HG03342 (cell line): ENCODE measurements around the gene SYT7.
A peak's percentile ranks its signal among the peaks of the same experiment; 100 is the strongest.

ENCODE experiments used
- ATAC-seq: cut with Tn5 transposase; IDR thresholded peaks from one replicate; pipeline ENCODE4 v1.9.1; 2021; ENCODE audit warnings: mild to moderate bottlenecking, moderate library complexity; ENCODE audit not compliant: unreplicated experiment

SYT7 gene

DNA sequence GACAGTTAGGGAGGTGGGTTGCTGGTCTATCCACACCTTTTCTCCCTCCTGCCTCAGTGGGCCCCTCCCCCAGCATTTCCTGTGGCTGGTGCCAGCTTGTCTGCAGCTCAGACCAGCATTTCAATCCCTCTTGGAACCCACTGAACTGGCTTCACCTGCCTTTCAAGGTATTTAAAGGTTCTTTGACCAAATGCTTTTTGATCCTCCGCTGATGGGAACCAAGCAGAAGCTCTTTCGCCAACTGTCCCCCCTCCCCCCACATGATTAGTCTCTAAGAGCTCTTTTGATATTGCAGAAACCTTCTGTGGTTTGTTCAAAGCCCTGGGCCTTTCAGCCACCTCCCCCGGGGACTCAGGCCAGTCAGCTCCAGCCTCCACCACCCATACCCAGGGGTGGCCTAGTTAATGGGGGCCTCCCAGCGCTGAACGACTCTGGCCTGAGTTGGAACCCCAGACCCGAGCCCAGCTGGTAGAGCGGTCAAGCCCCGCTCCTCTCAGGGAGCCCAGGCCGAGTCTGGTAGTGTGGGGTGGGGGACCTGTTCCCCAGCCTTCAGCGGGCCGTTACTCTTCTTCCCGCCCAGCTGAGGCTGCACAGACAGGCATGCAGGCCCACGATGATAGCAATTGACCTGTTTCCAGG, 6.0 kb upstream of the SYT7 start:
- ATAC-seq: no peak

- no peak for ATAC-seq
Measured at GRCh38 chr11:61585115-61585514, 4.2 kb upstream of the SYT7 start.

DNA sequence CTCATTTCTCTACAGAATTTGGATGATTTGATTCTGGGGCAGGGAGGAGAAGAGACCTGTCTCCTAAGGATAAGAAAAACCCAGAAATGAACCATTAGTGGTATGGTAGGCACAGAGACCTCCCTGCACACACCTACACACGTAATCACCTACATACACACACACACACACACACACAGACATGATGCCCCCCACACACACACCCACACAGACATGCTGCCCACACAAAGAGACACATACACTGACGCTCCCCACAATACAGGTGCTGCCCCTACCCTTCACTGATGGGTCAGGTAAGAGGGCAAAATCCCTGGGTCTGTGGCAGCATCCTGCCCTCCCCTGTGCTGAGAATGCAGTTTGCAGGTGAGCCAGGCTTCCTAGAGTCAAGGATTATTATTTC, 1.1 kb upstream of the SYT7 start:
- no peak for ATAC-seq

DNA sequence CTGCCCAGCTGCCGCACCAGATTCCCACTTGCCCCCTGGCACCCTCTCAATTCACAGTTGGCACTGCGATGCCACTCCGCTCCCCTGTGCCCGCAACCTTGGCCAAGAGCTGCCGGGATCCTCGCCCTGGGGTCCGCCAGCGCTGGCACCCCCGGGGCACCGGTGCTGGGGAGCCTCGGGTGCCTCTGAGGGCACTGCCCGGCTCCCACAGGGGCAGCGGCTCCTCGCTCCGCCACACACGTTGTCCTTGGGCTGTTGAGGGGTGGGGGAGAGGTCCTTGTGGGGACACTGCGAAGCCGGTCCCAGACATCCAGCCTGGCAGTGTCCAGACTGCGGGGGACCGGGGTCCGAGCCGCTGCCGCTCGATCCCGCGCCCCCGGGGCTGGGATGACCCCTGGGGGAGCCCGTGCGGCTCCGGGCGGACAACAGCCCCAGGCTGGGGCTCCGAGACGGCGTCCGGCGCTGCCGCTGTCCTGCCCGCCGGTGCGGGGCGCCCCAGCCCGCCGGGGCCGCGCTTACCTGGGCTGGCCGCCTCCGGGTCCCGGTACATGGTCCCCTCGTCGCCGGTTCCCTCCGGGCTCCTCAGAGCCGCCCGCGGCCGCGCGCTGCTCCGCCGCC, 496 bp downstream of the SYT7 start:
- ATAC-seq: peak; percentile 5

DNA sequence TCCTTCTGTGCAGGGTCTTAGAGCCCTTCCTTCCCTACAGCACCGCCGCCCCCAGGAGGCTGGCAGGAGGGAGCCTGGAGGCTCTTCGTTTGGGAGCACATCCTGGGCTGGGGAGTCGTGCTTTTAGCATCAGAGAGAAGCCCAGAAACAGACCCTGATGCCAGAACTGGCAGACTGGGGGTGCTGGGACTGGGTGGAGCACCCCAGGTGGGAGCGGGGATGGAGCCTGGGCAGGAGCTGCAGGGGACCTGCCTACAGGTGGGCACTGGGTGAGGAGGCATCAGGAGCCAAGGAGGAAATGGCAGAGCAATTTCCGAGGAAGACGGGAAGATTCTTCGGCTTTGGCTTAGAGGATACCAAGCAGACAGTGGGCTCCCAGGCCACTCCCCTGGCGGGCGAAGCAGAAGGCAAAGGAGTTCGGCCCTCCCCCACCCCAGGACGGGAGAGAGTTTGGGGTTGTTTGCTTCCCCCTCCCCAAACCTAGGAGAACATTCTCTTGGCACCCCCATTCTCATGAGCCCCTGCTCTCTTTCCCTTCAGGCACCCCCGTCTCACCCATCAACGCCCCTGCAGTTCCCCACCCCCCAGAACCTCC, 1.1 kb downstream of the SYT7 start:
- ATAC-seq: no peak

GRCh38 chr11:61578819-61579675, 1.8 kb downstream of the SYT7 start:
- no peak for ATAC-seq

- no peak for ATAC-seq
Measured at GRCh38 chr11:61577383-61578118, 3.3 kb downstream of the SYT7 start.

GRCh38 chr11:61575886-61576861, 4.7 kb downstream of the SYT7 start:
- no peak for ATAC-seq

DNA sequence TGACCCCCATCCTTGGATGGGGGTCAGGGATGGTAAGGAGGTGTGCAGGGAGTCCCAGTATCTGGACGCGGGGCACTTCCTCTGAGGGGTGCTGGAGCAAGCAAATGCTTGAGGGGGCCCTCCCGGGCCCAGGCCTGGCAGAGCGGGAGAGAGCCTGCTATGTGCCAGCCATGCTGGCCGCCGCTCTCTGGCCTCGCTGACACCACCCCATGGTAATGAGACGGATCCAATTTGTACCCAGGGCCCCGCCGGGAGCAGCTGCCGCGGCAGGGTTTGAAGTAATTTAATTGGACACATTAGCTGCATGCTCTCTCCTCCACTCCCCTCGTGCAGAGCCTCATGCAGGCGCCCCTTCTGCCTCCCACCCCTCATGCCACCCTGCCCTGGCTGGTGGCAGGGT, 6.3 kb downstream of the SYT7 start:
- ATAC-seq: no peak

- no peak for ATAC-seq
Measured at GRCh38 chr11:61572913-61573312, 8.0 kb downstream of the SYT7 start.

- ATAC-seq: no peak
Measured at GRCh38 chr11:61571869-61572268, 9.0 kb downstream of the SYT7 start.

DNA sequence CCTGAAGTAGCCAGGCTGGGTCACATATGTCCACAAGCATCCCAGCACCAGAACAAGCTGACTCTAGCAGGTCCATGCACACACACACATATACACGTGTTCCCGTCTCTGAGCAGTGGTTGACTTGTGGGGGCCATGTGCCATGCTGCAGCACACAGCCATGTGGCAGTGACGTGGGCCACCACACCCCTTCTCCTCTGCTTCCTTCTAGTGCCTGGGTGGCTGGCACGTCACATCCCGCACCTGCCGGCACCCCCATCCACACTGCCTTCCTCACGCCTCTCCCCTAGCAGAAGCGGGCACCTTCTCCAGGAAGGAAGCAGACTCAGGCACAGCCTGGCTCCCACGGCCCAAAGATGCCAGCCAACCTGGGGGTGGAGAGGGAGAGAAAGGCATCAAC, 9.5 kb downstream of the SYT7 start:
- ATAC-seq: no peak

- ATAC-seq: no peak
Measured at GRCh38 chr11:61569701-61570100, 11.2 kb downstream of the SYT7 start.

- ATAC-seq: no peak
Measured at GRCh38 chr11:61569018-61569417, 11.9 kb downstream of the SYT7 start.

- ATAC-seq: no peak
Measured at GRCh38 chr11:61567286-61568061, 13.4 kb downstream of the SYT7 start.

- no peak for ATAC-seq
Measured at GRCh38 chr11:61564936-61565696, 15.8 kb downstream of the SYT7 start.

DNA sequence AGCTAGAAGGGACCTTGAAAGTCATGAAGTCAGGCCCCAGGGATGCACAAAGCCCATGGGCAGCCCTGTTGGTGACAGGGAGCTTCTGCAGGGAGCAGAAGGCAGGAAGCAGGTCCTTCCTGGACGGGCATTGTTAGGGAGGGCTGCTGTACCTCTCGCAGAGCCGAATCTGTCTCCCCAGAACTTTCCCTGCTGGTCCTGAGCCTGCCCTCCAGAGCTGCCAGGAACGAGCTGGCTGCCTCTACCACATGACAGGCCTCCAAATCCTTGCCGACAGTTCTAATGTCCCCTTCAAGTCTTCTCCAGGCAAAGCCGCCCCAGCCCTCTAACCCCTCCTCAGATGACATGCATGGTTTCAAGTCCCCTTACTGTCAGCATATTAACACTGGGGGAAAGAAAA, 20.1 kb downstream of the SYT7 start:
- ATAC-seq: no peak

GRCh38 chr11:61556621-61557020, 24.3 kb downstream of the SYT7 start:
- no peak for ATAC-seq
